ENCODE measurements around the gene TUBGCP4.

DNA sequence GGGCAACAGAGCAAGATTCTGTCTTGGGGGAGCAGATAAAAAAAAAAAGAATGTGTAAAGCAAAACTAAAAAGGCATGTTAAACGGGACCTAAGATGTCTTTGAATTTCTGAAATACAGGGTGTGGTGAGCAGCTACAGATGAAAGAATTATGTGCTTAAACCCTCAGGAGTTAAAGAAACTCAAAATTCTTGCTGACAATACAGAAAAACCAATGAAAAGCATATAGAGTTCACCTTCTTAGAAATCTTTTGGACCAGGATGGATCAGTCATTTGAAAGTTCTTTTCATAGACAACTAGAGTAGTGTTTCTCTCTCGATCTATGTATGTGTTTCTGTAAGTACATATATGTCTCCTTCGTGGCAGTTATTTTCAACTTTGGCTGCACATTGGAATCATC is 31.4 kb downstream of the TUBGCP4 start:
- TF ChIP-seq, protein P1, sequence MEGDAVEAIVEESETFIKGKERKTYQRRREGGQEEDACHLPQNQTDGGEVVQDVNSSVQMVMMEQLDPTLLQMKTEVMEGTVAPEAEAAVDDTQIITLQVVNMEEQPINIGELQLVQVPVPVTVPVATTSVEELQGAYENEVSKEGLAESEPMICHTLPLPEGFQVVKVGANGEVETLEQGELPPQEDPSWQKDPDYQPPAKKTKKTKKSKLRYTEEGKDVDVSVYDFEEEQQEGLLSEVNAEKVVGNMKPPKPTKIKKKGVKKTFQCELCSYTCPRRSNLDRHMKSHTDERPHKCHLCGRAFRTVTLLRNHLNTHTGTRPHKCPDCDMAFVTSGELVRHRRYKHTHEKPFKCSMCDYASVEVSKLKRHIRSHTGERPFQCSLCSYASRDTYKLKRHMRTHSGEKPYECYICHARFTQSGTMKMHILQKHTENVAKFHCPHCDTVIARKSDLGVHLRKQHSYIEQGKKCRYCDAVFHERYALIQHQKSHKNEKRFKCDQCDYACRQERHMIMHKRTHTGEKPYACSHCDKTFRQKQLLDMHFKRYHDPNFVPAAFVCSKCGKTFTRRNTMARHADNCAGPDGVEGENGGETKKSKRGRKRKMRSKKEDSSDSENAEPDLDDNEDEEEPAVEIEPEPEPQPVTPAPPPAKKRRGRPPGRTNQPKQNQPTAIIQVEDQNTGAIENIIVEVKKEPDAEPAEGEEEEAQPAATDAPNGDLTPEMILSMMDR (IDR thresholded peaks at IDR 0.05), result no peak
- TF ChIP-seq SIN3A (IDR thresholded peaks at IDR 0.05; ENCODE audit: borderline replicate concordance, insufficient read depth, low read depth, low read length) (no peak), POLR2AphosphoS5 (IDR thresholded peaks at IDR 0.05; ENCODE audit: low read depth, low read length) (no peak)

Measured in Panc1 (cell line).